Neuronal stem cell (in vitro differentiated cells): ENCODE data around the gene IL23R.

Source experiments
- DNase-seq: peaks from one replicate; pipeline ENCODE4 v3.0.0-alpha.2; 2013; ENCODE audit warnings: low spot score
- H2AFZ ChIP-seq: one replicate; pipeline ENCODE4 v1.6.1; 2013; ENCODE audit warnings: mild to moderate bottlenecking, low read length, inconsistent platforms
- H2AK5ac ChIP-seq: 2 replicates; pipeline ENCODE4 v1.6.1; 2013; ENCODE audit warnings: low read depth, mild to moderate bottlenecking, inconsistent platforms, low read length, moderate library complexity, mixed read lengths
- H2BK120ac ChIP-seq: 2 replicates; pipeline ENCODE4 v1.6.1; 2013; ENCODE audit warnings: low read depth, mild to moderate bottlenecking, inconsistent platforms, low read length, moderate library complexity, mixed read lengths
- H2BK12ac ChIP-seq: one replicate; pipeline ENCODE4 v1.6.1; 2013; ENCODE audit warnings: low read length, inconsistent platforms
- H2BK15ac ChIP-seq: 2 replicates; pipeline ENCODE4 v1.6.1; 2013; ENCODE audit warnings: mild to moderate bottlenecking, low read length, inconsistent platforms, mixed read lengths
- H2BK5ac ChIP-seq: one replicate; pipeline ENCODE4 v1.6.1; 2013; ENCODE audit warnings: inconsistent platforms, mild to moderate bottlenecking, low read length, moderate library complexity
- H3K14ac ChIP-seq: one replicate; pipeline ENCODE4 v1.6.1; 2013; ENCODE audit warnings: low read length, inconsistent platforms
- H3K18ac ChIP-seq: 2 replicates; pipeline ENCODE4 v1.6.1; 2013; ENCODE audit warnings: low read length, inconsistent platforms
- H3K23ac ChIP-seq: 2 replicates; pipeline ENCODE4 v1.6.1; 2013; ENCODE audit warnings: low read depth, mild to moderate bottlenecking, mixed read lengths, low read length, inconsistent platforms; ENCODE audit not compliant: poor library complexity
- H3K27ac ChIP-seq: replicated peaks from 3 replicates; pipeline ENCODE4 v1.5.1; 2013; ENCODE audit warnings: low read length, inconsistent platforms
- H3K27me3 ChIP-seq, 3 experiments: 2 replicates each; pipeline ENCODE4 v1.6.1; 2013; ENCODE audit warnings: low read length in 3 of 3, mild to moderate bottlenecking in 2 of 3, inconsistent platforms in 1 of 3, low read depth in 1 of 3, mixed read lengths in 1 of 3, moderate library complexity in 1 of 3; ENCODE audit not compliant: control insufficient read depth in 3 of 3, insufficient read depth in 3 of 3
- H3K36me3 ChIP-seq, 2 donors: replicated peaks in 1 of 2; 2 replicates each; pipeline ENCODE4 v1.6.1; 2013; ENCODE audit warnings: low read length in 2 of 2; ENCODE audit not compliant: control insufficient read depth in 2 of 2, insufficient read depth in 2 of 2
- H3K4ac ChIP-seq: 2 replicates; pipeline ENCODE4 v1.6.1; 2013; ENCODE audit warnings: inconsistent platforms, mild to moderate bottlenecking, low read length, moderate library complexity
- H3K4me1 ChIP-seq, 2 donors: 1 replicate in 1 of 2; 2 replicates in 1 of 2; pipeline ENCODE4 v1.6.1; 2013; ENCODE audit warnings: low read length in 2 of 2, low read depth in 1 of 2; ENCODE audit not compliant: control insufficient read depth in 2 of 2, insufficient read depth in 1 of 2
- H3K4me2 ChIP-seq: one replicate; pipeline ENCODE4 v1.6.1; 2013; ENCODE audit warnings: mild to moderate bottlenecking, low read length, inconsistent platforms; ENCODE audit not compliant: insufficient read depth, poor library complexity, severe bottlenecking
- H3K4me3 ChIP-seq, 2 donors: 2 replicates each; pipeline ENCODE4 v1.5.1; 2013; ENCODE audit warnings: low read length in 2 of 2, mild to moderate bottlenecking in 2 of 2, inconsistent platforms in 1 of 2, moderate library complexity in 1 of 2
- H3K79me1 ChIP-seq: one replicate; pipeline ENCODE4 v1.6.1; 2013; ENCODE audit warnings: low read depth, mild to moderate bottlenecking, inconsistent platforms, low read length, moderate library complexity
- H3K9ac ChIP-seq: one replicate; pipeline ENCODE4 v1.6.1; 2013; ENCODE audit warnings: mild to moderate bottlenecking, low read depth, low read length, inconsistent platforms; ENCODE audit not compliant: poor library complexity
- H3K9me3 ChIP-seq, 2 donors: replicated peaks in 1 of 2; 2 replicates each; pipeline versions ENCODE3 to v1.6.1; 2013; ENCODE audit warnings: low read length in 2 of 2, mild to moderate bottlenecking in 2 of 2, inconsistent platforms in 1 of 2, low read depth in 1 of 2, mixed read lengths in 1 of 2, moderate library complexity in 1 of 2; ENCODE audit not compliant: control insufficient read depth in 2 of 2, insufficient read depth in 1 of 2
- H4K8ac ChIP-seq: one replicate; pipeline ENCODE4 v1.6.1; 2013; ENCODE audit warnings: low read depth, mild to moderate bottlenecking, inconsistent platforms, low read length, moderate library complexity
- H4K91ac ChIP-seq: one replicate; pipeline ENCODE4 v1.6.1; 2013; ENCODE audit warnings: low read length, low read depth, mild to moderate bottlenecking, inconsistent platforms; ENCODE audit not compliant: poor library complexity
- WGBS, 2 donors: extraction: QIAGEN DNeasy Blood & Tissue Kit; methylation state at CpG; one replicate each; pipeline ENCODE4 v1.1.7; 2013; ENCODE audit warnings: missing lambda C conversion rate in 2 of 2, mixed read lengths in 1 of 2; ENCODE audit not compliant: insufficient read length in 2 of 2, insufficient replicate concordance in 1 of 2; ENCODE audit errors: extremely low coverage in 2 of 2; 5-methylcytosine and 5-hydroxymethylcytosine counted together

The IL23R gene

GRCh38 chr1:67239738-67240137 lies 73.5 kb downstream of the IL23R start:
- Histone ChIP-seq H3K27ac (no peak overlapping the region), H3K9me3 (peaks cover 0 to 2% of the 10 kb centered on the region in 2 donors), H3K14ac (no peak overlapping the region), H2BK15ac (no peak overlapping the region), H3K18ac (no peak overlapping the region), H3K27me3 (no peaks in the 10 kb centered on the region), H2BK12ac (no peak overlapping the region), H4K8ac (no peak overlapping the region), H2AK5ac (no peak overlapping the region), H3K4ac (no peak overlapping the region), H4K91ac (no peak overlapping the region), H2BK5ac (no peak overlapping the region), H2AFZ (no peak overlapping the region), H2BK120ac (no peak overlapping the region), H3K4me1 (no peaks in the 10 kb centered on the region), H3K79me1 (no peaks in the 10 kb centered on the region), H3K4me3 (no peak overlapping the region), H3K4me2 (no peak overlapping the region), H3K9ac (no peak overlapping the region), H3K23ac (no peak overlapping the region), H3K36me3 (no peaks in the 10 kb centered on the region)
- DNase-seq, result no peak
- WGBS, 2 donors, result no CpG with 5 or more reads among the region's 2 CpGs

GRCh38 chr1:67241200-67241746 lies 75.0 kb downstream of the IL23R start:
- Histone ChIP-seq H2BK15ac (no peak overlapping the region), H3K27me3 (no peaks in the 10 kb centered on the region), H3K36me3 (no peaks in the 10 kb centered on the region), H2AFZ (no peak overlapping the region), H3K4me1 (no peaks in the 10 kb centered on the region), H3K9me3 (peaks cover 0 to 2% of the 10 kb centered on the region in 2 donors), H4K8ac (no peak overlapping the region), H2AK5ac (no peak overlapping the region), H3K79me1 (no peaks in the 10 kb centered on the region), H3K4me2 (no peak overlapping the region), H3K23ac (no peak overlapping the region), H2BK120ac (no peak overlapping the region), H3K14ac (no peak overlapping the region), H2BK5ac (no peak overlapping the region), H2BK12ac (no peak overlapping the region), H3K9ac (no peak overlapping the region), H3K4ac (no peak overlapping the region), H3K4me3 (no peak overlapping the region), H3K18ac (no peak overlapping the region), H4K91ac (no peak overlapping the region), H3K27ac (no peak overlapping the region)
- no peak for DNase-seq
- WGBS, 2 donors, result no CpG with 5 or more reads among the region's 1 CpG

DNA sequence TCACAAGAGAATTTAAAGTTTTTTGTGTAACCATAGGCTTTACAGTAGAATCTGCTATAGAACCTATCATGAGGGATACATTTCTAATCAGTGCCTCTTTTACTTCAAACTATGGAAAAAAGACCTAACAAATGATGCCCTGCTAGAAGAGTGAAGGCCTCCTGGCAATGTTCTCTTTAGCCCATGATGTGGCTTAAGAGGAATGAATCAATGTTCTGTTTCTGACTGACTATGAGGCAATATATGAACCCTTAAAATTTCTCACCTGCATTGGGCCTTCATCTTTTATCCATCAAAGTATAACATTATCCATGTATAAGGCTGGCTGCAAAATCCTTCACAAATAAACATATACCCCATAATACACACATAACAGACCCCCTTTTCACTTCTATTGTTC lies 75.8 kb downstream of the IL23R start:
- no peak overlapping the region for H2BK5ac ChIP-seq
- H3K18ac ChIP-seq, result no peak overlapping the region
- no peaks in the 10 kb centered on the region for H3K4me1 ChIP-seq
- no peak overlapping the region for H3K4me3 ChIP-seq
- no peak for DNase-seq
- no peak overlapping the region for H2BK12ac ChIP-seq
- no peak overlapping the region for H3K27ac ChIP-seq
- H3K27me3 ChIP-seq, result no peaks in the 10 kb centered on the region
- no peak overlapping the region for H4K91ac ChIP-seq
- no peak overlapping the region for H3K4me2 ChIP-seq
- H2AFZ ChIP-seq, result no peak overlapping the region
- peaks cover 0 to 2% of the 10 kb centered on the region in 2 donors for H3K9me3 ChIP-seq
- no peak overlapping the region for H2BK120ac ChIP-seq
- no peak overlapping the region for H4K8ac ChIP-seq
- H2AK5ac ChIP-seq, result no peak overlapping the region
- no peak overlapping the region for H3K14ac ChIP-seq
- H3K23ac ChIP-seq, result no peak overlapping the region
- H2BK15ac ChIP-seq, result no peak overlapping the region
- no peak overlapping the region for H3K4ac ChIP-seq
- H3K79me1 ChIP-seq, result no peaks in the 10 kb centered on the region
- H3K36me3 ChIP-seq, result no peaks in the 10 kb centered on the region
- no peak overlapping the region for H3K9ac ChIP-seq

DNA sequence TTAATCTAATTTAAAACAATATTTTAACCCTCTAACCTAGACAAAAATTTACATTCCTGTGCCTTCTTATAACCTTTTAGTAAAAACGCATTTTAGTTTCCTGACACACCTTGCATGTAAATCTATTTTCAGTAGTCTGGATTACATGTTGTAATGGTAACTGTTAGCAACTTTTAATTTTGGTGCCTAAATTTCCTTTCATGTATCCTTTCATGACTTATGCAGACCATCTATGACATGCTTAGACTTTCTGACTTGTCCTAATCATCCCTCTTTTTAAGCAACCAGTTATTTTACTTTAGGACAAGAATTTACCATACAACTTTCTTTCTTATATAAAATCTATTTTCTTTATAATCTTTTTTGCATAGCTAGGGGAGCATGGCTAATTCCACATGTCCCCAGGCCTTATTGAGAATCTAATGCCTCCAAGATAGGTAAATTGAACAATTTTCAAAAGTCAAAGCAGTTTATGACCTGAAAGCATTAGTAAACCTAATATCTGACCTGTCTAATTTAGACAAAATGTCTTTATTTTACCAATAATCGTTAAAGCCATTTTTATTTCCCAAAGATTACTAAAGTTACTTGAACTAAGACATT lies 83.9 kb downstream of the IL23R start:
- DNase-seq, result no peak
- no peaks in the 10 kb centered on the region for H3K36me3 ChIP-seq
- peaks cover 4 to 24% of the 10 kb centered on the region in 2 donors for H3K9me3 ChIP-seq
- H3K4me1 ChIP-seq, result no peaks in the 10 kb centered on the region
- no peaks in the 10 kb centered on the region for H3K79me1 ChIP-seq
- no peak overlapping the region for H2BK120ac ChIP-seq
- peaks cover 0 to 3% (median 0%) of the 10 kb centered on the region in 3 experiments for H3K27me3 ChIP-seq
- no peak overlapping the region for H4K91ac ChIP-seq
- H3K23ac ChIP-seq, result no peak overlapping the region
- no peak overlapping the region for H2BK5ac ChIP-seq
- H2AK5ac ChIP-seq, result no peak overlapping the region
- no peak overlapping the region for H3K14ac ChIP-seq
- no peak overlapping the region for H3K4me3 ChIP-seq
- H3K27ac ChIP-seq, result no peak overlapping the region
- H3K4me2 ChIP-seq, result no peak overlapping the region
- H2BK15ac ChIP-seq, result no peak overlapping the region
- no peak overlapping the region for H2BK12ac ChIP-seq
- WGBS, 2 donors, result no CpG with 5 or more reads among the region's 2 CpGs
- H4K8ac ChIP-seq, result no peak overlapping the region
- no peak overlapping the region for H3K18ac ChIP-seq
- H3K9ac ChIP-seq, result no peak overlapping the region
- no peak overlapping the region for H2AFZ ChIP-seq
- H3K4ac ChIP-seq, result no peak overlapping the region
